ENCODE measurements around the gene FLAD1.
"Not testable (repeated sequence)": the region's sequence is repeated elsewhere in the genome, so short reads cannot be mapped to it uniquely, and the experiment has no call there.

FLAD1 gene

DNA sequence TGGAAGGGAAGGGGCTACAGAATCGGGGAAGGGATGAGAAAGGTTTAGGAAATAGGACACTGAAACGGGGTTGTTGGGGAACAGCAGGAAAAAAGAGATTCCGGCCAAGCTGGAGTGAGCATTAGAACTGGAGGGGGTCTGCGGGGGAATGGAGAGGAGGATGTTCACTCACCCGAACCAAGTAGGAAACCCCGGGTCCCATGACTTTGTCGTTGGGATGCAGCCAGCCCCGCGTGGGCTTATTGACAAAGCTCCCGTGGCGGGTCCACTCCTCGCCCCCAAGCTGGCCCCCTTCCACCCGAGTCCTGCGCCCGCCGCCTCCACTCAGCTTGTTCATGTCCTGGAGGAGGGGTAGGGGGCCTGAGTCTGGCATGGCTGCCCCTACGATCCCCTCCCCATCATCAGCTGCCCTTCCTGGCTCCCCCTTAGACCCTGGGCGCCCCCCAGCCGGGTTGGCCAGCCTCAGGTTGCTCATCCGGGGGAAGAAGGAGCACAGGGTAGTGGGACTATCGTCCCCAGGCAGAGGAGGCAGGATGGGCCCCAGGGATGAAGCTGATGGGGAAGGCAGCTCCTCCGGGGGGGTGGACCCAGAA lies 13.2 kb upstream of the FLAD1 start:
- no peak for DNase-seq

DNA sequence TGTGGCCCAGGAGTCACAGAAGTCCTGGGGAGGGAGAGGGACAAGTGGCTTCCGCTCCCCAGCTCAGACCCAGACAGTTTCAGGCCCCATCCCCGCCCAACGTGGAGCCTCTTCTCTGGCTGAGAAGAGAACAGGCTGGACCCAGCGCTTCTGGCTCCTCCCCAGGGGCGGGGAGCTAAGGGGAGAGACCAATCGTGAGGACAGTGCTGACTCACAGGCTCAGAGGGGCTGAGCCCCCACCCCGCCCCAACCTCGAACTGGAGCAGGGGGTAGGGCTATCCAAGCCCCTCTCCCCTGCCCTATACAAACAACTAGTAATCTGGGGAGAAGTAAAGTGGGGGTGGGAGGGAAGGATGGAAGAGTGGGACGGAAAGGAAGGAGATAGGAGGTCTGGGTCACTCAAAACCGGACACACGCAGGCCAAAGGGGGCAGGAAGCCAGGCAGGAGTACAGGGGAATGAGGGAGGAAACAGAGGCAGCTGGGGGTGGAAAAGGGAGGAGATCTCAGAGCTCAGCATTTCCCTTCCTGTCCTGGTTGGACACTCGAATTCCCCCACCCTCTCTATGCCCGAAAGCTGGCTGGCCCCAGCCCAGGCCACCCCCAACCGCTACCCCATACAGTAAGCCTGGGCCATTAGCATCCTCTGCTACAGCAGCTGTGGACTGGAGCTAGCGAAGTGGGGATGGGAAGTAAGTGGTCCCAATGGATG lies 12.4 kb upstream of the FLAD1 start, which contains the start of gene SHC1:
Gene SHC1, minus strand, starts transcription at position 117 of the 710 bp plus-strand sequence. CDS start 221 bp downstream, outside the sequence.
- peak; percentile 98 for DNase-seq

- DNase-seq: no peak
Observed at GRCh38 chr1:154971341-154971998, 11.7 kb upstream of the FLAD1 start.

GRCh38 chr1:154972213-154972516 lies 11.0 kb upstream of the FLAD1 start:
- DNase-seq: no peak

- peak; percentile 52 for DNase-seq
Observed at GRCh38 chr1:154972517-154973343, 10.4 kb upstream of the FLAD1 start.

DNA sequence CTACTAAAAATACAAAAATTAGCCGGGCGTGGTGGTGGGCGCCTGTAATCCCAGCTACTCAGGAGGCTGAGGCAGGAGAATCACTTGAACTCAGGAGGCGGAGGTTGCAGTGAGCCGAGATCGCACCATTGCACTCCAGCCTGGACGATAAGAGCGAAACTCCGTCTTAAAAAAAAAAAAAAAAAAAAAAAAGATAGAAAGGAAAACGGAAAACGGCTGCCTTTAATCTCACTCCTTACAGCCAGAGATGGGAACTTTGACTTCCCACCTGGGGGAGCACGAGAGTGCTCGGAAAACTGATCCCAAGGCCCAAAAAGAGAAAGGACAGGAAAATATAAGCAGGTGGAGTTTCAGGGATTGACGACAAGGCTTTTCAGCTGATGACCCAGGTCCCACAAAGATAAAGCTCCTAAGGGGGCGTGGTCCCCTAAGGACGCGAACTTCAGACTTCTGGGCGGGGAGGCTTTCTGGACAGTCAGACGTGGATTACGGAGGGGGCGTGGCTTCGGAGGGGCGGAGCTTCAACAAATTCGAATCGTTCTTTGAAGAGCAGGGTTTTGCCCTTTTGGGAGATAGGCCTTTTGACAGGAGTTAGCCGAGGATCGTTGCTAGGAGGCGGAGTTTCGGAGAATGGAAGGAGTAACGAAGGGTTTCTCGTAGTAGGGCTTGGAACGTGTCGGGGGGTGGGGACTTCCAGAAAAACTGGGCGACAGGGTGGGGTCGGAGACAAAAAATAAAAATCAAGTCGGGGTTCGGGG lies 9.6 kb upstream of the FLAD1 start:
- DNase-seq: peak; percentile 99

GRCh38 chr1:154974102-154974807 lies 8.9 kb upstream of the FLAD1 start, which contains the start of gene CKS1B:
CKS1B (plus strand) TSS chr1:154974681; CDS start chr1:154974746, 65 bp downstream.
- DNase-seq: peak; percentile 100

DNA sequence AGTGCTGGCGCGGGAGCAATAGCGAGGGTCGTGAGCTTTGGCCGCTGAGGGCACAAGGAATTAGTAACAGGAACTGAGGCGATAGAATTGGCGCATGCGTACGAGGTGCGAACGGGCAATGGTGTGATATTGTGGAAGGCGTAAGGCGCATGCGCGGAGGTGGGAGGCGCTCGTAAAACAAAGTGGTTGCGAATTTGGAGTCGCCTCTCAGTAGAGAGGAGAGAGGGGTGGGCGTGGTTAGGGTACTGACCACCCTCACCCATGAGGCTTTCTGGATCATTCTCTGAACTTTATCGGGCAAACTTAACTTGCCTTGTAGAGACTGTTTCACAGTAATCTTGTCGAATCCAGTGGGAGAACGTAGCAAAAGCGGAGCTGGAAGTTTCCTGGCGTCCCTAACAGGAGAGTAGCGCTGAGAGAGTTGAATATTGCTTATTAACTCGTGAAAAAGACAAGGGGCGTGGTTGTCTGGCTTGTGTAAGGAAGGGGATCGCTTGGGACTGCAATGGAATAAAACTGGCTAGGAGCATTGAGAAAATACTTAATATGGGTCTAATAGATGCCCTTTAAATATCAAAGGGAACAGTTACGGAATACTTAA lies 8.2 kb upstream of the FLAD1 start:
- DNase-seq: peak; percentile 99

- no peak for DNase-seq
Observed at GRCh38 chr1:154975409-154976059, 7.6 kb upstream of the FLAD1 start.

DNA sequence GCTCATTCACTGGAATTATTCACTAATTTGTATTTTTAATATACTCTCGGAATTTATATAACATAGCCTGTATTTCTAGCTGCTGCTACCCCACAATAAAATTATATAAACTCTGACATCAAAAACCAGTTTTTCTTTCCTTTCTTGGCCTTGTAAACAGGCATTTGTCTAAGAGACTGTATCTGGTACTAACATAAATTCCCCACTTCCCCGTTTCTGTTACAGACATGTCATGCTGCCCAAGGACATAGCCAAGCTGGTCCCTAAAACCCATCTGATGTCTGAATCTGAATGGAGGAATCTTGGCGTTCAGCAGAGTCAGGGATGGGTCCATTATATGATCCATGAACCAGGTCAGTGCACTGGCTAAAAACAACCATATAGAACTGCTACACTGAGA lies 5.4 kb upstream of the FLAD1 start:
- not testable (repeated sequence) for DNase-seq

GRCh38 chr1:154978360-154978759 lies 4.8 kb upstream of the FLAD1 start:
- no peak for DNase-seq

DNA sequence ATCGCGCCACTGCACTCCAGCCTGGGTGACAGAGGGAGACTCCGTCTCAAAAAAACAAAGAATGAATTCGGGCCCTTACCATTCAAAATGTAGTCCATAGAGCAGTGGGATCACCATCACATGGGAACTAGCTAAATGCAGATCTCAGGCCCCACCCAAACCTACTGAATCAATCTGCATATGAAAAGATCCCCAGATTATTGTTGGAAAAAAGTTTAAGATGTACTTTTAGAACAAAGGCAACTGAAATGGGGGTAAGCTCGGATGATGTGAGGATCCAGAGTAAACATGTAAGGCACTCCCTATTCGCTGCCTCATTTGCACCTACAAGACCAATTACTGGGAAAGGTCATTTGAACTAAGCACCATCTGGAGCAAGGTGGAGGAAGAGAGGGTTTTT lies 803 bp upstream of the FLAD1 start:
- peak; percentile 74 for DNase-seq

DNA sequence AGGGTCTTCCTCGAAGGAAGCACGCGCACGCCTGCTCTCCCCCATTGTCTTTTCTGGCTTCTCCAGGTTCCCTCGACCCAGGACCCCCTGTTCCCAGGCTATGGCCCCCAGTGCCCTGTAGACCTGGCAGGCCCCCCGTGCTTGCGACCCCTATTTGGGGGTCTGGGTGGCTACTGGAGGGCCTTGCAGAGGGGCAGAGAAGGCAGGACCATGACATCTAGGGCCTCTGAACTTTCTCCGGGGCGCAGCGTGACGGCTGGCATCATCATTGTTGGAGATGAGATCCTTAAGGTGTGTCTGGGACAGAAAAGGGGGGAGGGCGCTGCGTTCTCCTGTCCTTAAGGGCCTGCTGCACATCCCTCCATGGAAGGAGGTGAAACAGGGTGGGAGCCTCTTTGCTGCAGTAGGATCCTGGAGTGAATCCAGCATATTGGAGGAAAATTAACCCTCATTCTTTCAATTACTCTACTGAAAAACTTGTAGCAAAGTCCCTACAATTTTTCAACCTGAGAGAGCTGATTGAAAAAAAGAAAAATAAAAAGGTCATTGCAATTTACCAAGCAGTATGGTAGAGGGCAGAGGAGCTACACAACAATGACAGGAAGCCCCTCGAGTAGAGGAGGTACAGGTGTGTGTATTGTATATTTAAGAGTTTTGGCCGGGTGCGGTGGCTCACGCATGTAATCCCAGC lies 777 bp downstream of the FLAD1 start:
- peak; percentile 55 for DNase-seq

DNA sequence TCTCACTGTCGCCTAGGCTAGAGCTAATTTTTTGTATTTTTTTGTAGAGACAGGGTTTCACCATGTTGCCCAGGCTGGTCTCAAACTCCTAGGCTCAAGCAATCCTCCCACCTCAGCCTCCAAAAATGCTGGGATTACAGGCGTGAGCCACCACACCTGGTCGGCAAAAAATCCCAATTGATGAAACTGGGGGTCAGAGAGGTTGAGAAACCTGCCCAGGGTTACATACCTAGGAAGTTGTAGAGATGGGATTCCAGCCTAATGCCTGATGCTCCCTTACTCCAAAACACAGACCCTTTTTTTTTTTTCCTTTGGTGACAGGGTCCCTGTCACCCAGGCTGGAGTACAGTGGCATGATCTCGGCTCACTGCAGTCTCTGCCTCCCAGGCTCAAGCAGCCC lies 3.6 kb downstream of the FLAD1 start:
- not testable (repeated sequence) for DNase-seq

DNA sequence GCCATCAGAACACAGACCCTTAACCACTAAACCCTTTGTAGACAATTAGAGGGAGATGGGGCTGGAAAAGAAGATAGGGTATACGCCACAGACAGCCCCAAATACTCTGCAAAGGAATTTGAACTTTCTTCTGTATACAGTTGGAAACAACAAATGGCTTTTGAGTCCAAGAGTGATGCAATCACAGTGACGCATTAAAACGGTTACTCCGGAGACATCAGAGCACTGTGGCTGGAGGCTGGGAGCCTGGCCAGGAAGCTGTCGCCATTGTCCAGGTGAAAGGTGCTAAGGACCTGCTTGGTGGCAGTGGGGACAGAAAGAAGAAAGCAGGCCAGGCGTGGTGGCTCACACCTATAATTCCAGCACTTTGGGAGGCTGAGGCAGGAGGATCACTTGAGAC lies 4.2 kb downstream of the FLAD1 start:
- DNase-seq: no peak

DNA sequence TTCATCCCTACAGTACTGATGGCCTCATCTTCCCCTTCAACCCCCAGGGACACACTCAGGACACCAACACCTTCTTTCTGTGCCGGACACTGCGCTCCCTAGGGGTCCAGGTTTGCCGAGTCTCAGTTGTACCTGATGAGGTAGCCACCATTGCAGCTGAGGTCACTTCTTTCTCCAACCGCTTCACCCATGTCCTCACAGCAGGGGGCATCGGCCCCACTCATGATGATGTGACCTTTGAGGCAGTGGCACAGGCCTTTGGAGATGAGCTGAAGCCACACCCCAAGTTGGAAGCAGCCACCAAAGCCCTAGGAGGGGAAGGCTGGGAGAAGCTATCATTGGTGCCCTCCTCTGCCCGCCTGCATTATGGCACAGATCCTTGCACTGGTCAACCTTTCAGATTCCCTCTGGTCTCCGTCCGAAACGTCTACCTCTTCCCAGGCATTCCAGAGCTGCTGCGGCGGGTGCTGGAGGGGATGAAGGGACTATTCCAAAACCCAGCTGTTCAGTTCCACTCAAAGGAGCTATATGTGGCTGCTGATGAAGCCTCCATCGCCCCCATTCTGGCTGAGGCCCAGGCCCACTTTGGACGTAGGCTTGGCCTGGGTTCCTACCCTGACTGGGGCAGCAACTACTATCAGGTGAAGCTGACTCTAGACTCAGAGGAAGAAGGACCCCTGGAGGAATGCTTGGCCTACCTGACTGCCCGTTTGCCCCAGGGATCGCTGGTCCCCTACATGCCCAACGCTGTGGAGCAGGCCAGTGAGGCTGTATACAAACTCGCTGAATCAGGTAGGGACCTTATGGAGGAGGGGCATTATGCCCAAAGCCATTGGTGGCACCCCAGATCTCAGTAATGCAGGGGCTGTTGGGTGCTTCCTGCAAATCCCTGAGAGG lies 5.2 kb downstream of the FLAD1 start:
- DNase-seq: no peak

- no peak for DNase-seq
Observed at GRCh38 chr1:154989195-154989860, 6.2 kb downstream of the FLAD1 start.

GRCh38 chr1:154990276-154990675 lies 7.1 kb downstream of the FLAD1 start:
- DNase-seq: no peak
